BLaER1 treated with 17β-estradiol and CSF1 and Interleukin-3, amounts not matched to agents 10 nM and 100 nM (cell line): Measurements from ENCODE around the gene HCAR1.
"Not testable (repeated sequence)": the region's sequence is repeated elsewhere in the genome, so short reads cannot be mapped to it uniquely, and the experiment has no call there.

Experiments used
- H3K27ac ChIP-seq, 11 experiments: shearing (Covaris generic); formaldehyde crosslinking; 2 replicates each; pipeline ENCODE4 v1.8.1; 2022
- H3K27me3 ChIP-seq, 11 experiments: shearing (Covaris generic); formaldehyde crosslinking; 2 replicates each; pipeline ENCODE4 v1.8.1; 2022
- H3K36me3 ChIP-seq, 11 experiments: shearing (Covaris generic); formaldehyde crosslinking; 2 replicates each; pipeline ENCODE4 v1.8.1; 2022
- H3K4me1 ChIP-seq, 10 experiments: shearing (Covaris generic); formaldehyde crosslinking; 2 replicates each; pipeline ENCODE4 v1.8.1; 2022
- H3K4me2 ChIP-seq, 11 experiments: shearing (Covaris generic); formaldehyde crosslinking; 2 replicates each; pipeline ENCODE4 v1.8.1; 2022
- H3K4me3 ChIP-seq, 10 experiments: shearing (Covaris generic); formaldehyde crosslinking; 2 replicates each; pipeline ENCODE4 v1.8.1; 2022
- H3K9ac ChIP-seq, 11 experiments: shearing (Covaris generic); formaldehyde crosslinking; 2 replicates each; pipeline ENCODE4 v1.8.1; 2022
- H3K9me3 ChIP-seq, 11 experiments: shearing (Covaris generic); formaldehyde crosslinking; replicated peaks in 1 of 11; 2 replicates each; pipeline ENCODE4 v1.8.1; 2022
- H4K20me1 ChIP-seq, 11 experiments: shearing (Covaris generic); formaldehyde crosslinking; 2 replicates each; pipeline ENCODE4 v1.8.1; 2022
- Cebpa-rat ChIP-seq, 11 experiments: shearing (Covaris generic); IDR thresholded peaks; 2 replicates each; pipeline ENCODE4 v1.8.1; 2022

The HCAR1 gene

GRCh38 chr12:122730215-122731014 is at the start of gene HCAR1:
TSS of gene HCAR1 (minus strand) at chr12:122730844. CDS start at chr12:122730339, 505 bp downstream.
- peak within 1 kb of the TSS in 1 of 11 experiments; percentile 7; a peak in 3 of 22 replicates for H3K9ac ChIP-seq
- peak within 1 kb of the TSS in 5 of 11 experiments; percentile 17 to 71 (median 39); a peak in 9 of 22 replicates for H3K27ac ChIP-seq
- no peak within 1 kb of the TSS for H3K4me3 ChIP-seq

GRCh38 chr12:122757568-122757967 is 26.9 kb upstream of the HCAR1 start:
- Histone ChIP-seq H4K20me1 (peaks cover 13 to 93% (median 67%) of the 10 kb centered on the region in 11 experiments; a peak in 21 of 22 replicates), H3K36me3 (peaks cover 87 to 91% (median 89%) of the 10 kb centered on the region in 11 experiments)
- TF ChIP-seq Cebpa-rat (IDR thresholded peaks at IDR 0.05), result no peak

More at GRCh38 chr12:122730215-122731014, at the start of gene HCAR1:
- Histone ChIP-seq H3K27me3 (no peaks in the 10 kb centered on the region), H3K36me3 (no peaks in the 10 kb centered on the region), H3K4me1 (peaks cover 23 to 89% (median 53%) of the 10 kb centered on the region in 10 experiments), H3K4me2 (peak within 1 kb of the TSS in 6 of 11 experiments; percentile 59 to 94 (median 74); a peak in 12 of 22 replicates), H3K9me3 (no peaks in the 10 kb centered on the region), H4K20me1 (no peaks in the 10 kb centered on the region)
- TF ChIP-seq Cebpa-rat (IDR thresholded peaks at IDR 0.05), result no peak

GRCh38 chr12:122754790-122755189 is 24.1 kb upstream of the HCAR1 start:
- Histone ChIP-seq H4K20me1 (peaks cover 4 to 65% (median 40%) of the 10 kb centered on the region in 11 experiments; a peak in 21 of 22 replicates), H3K36me3 (peaks cover 61 to 63% (median 62%) of the 10 kb centered on the region in 11 experiments), H3K4me3 (peak overlapping the region in 1 of 10 experiments; percentile 87; a peak in 3 of 20 replicates), H3K4me1 (peaks cover 17 to 62% (median 24%) of the 10 kb centered on the region in 10 experiments), H3K27me3 (no peaks in the 10 kb centered on the region), H3K27ac (no peak overlapping the region), H3K9ac (peak overlapping the region in 9 of 11 experiments; percentile 39 to 99 (median 98); a peak in 15 of 22 replicates), H3K4me2 (peak overlapping the region in 8 of 11 experiments; percentile 90 to 99 (median 96); a peak in 13 of 22 replicates), H3K9me3 (no peaks in the 10 kb centered on the region)
- TF ChIP-seq Cebpa-rat (IDR thresholded peaks at IDR 0.05), result no peak

More at GRCh38 chr12:122757568-122757967, 26.9 kb upstream of the HCAR1 start:
- H3K4me2 ChIP-seq, result peak overlapping the region in 2 of 11 experiments; percentile 31 to 48; a peak in 2 of 22 replicates
- H3K9ac ChIP-seq, result 0 out of 22 replicates have a peak overlapping the region, but pooled peaks of 1 of the 11 experiments have one; percentile 13
- H3K27me3 ChIP-seq, result no peaks in the 10 kb centered on the region
- H3K4me3 ChIP-seq, result no peak overlapping the region
- no peak overlapping the region for H3K27ac ChIP-seq
- H3K9me3 ChIP-seq, result no peaks in the 10 kb centered on the region
- peaks cover 14 to 49% (median 19%) of the 10 kb centered on the region in 10 experiments for H3K4me1 ChIP-seq

DNA sequence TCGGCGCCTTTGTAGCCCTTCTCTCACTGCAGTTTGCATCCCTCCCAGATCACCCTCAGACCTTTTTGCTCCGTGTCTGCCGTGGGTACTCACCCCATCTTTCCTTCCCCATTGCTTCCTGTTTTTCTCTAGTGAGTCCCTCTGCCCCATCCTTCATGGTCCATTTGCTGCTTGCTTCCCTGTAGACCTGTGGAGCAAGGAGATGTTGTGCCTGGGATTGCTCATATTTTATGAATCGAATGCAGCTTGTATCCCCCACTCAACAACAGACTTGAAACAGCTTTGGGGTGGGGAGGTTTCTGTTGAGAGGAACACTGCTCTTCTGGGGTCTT is 22.6 kb upstream of the HCAR1 start:
- Histone ChIP-seq H3K36me3 (peaks cover 46 to 48% (median 47%) of the 10 kb centered on the region in 11 experiments), H3K4me2 (peak overlapping the region; percentile 86 to 99 (median 95)), H3K27ac (peak overlapping the region; percentile 87 to 99 (median 98)), H4K20me1 (peaks cover 2 to 50% (median 25%) of the 10 kb centered on the region in 11 experiments; a peak in 20 of 22 replicates), H3K4me1 (peaks cover 17 to 75% (median 24%) of the 10 kb centered on the region in 10 experiments), H3K27me3 (no peaks in the 10 kb centered on the region), H3K9me3 (no peaks in the 10 kb centered on the region), H3K4me3 (peak overlapping the region; percentile 75 to 93 (median 89)), H3K9ac (peak overlapping the region; percentile 93 to 99 (median 98))
- no peak for TF ChIP-seq Cebpa-rat (IDR thresholded peaks at IDR 0.05)

GRCh38 chr12:122752464-122753318 is 22.0 kb upstream of the HCAR1 start, which contains the start of gene DENR:
TSS of gene DENR (plus strand) at chr12:122752824. CDS start at chr12:122753702, 878 bp downstream.
- Histone ChIP-seq H4K20me1 (peaks cover 0 to 44% (median 19%) of the 10 kb centered on the region in 11 experiments; a peak in 18 of 22 replicates), H3K27ac (peak within 1 kb of the TSS; percentile 87 to 99 (median 98)), H3K4me2 (peak within 1 kb of the TSS; percentile 86 to 99 (median 95)), H3K36me3 (peaks cover 40 to 42% (median 41%) of the 10 kb centered on the region in 11 experiments), H3K9me3 (no peaks in the 10 kb centered on the region), H3K4me1 (peaks cover 17 to 76% (median 24%) of the 10 kb centered on the region in 10 experiments), H3K27me3 (no peaks in the 10 kb centered on the region), H3K4me3 (peak within 1 kb of the TSS; percentile 75 to 93 (median 89)), H3K9ac (peak within 1 kb of the TSS; percentile 93 to 99 (median 98))
- no peak for TF ChIP-seq Cebpa-rat (IDR thresholded peaks at IDR 0.05)

- H3K4me2 ChIP-seq, result peak overlapping the region in 3 of 11 experiments; percentile 32 to 57 (median 40); a peak in 2 of 22 replicates
- not testable (repeated sequence) for H3K4me3 ChIP-seq, H3K27me3 ChIP-seq, H3K9me3 ChIP-seq
- peaks cover 17 to 70% (median 22%) of the 10 kb centered on the region in 10 experiments for H3K4me1 ChIP-seq
- H3K36me3 ChIP-seq, result peaks cover 23 to 25% (median 23%) of the 10 kb centered on the region in 11 experiments
- peak overlapping the region in 2 of 11 experiments; percentile 37 to 54; a peak in 1 of 22 replicates for H3K27ac ChIP-seq
- peak overlapping the region in 2 of 11 experiments; percentile 23 to 49; a peak in 1 of 22 replicates for H3K9ac ChIP-seq
- H4K20me1 ChIP-seq, result peaks cover 0 to 27% (median 4%) of the 10 kb centered on the region in 11 experiments; a peak in 9 of 22 replicates
These were observed 20.3 kb upstream of the HCAR1 start for GRCh38 chr12:122750781-122751515.

GRCh38 chr12:122749569-122750332 is 19.1 kb upstream of the HCAR1 start:
- Histone ChIP-seq H3K4me3 (no peak overlapping the region), H4K20me1 (peaks cover 0 to 15% (median 0%) of the 10 kb centered on the region in 11 experiments; a peak in 5 of 22 replicates), H3K9me3 (no peaks in the 10 kb centered on the region), H3K27ac (peak overlapping the region in 2 of 11 experiments; percentile 7 to 12; a peak in 1 of 22 replicates), H3K9ac (no peak overlapping the region), H3K36me3 (peaks cover 11 to 13% (median 11%) of the 10 kb centered on the region in 11 experiments; a peak in 21 of 22 replicates), H3K27me3 (no peaks in the 10 kb centered on the region), H3K4me2 (no peak overlapping the region), H3K4me1 (peaks cover 12 to 58% (median 20%) of the 10 kb centered on the region in 10 experiments)
- no peak for TF ChIP-seq Cebpa-rat (IDR thresholded peaks at IDR 0.05)
